Stimulated activated CD4-positive, alpha-beta T cell treated with anti-CD3 and anti-CD28 coated beads, Interleukin-1b, Interleukin-23, amount 100 ng/mL, for 48 hours (primary cell): Measurements from ENCODE around the gene LTBP4.

Source experiments
- DNase-seq: peaks from one replicate; pipeline ENCODE4 v3.0.0-alpha.2; 2020

LTBP4 gene

DNA sequence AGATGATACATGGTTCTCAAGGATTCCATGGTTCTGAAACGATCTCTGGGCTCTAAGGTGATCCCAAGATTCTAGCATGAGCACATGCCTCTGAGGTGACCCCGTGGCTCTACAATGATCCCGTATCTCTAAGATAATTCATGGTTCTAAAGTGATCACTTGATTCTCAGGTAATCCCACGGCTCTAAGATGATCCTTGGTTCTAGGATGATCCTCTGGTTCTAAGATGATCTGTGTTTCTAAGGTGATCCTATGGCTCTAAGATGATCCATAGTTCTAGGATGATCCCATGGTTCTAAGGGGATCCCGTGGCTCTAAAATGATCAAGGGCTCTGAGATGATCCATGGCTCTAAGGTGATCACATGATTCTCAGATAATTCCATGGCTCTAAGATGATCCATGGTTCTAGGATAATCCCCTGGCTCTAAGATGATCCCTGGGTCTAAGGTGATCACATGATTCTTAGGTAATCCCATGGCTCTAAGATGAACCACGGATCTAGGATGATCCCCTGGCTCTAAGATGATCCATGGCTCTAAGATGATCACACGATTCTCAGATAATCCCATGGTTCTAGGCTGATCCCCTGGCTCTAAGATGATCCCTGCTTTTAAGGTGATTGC lies 67.9 kb downstream of the LTBP4 start:
- DNase-seq, result no peak

DNA sequence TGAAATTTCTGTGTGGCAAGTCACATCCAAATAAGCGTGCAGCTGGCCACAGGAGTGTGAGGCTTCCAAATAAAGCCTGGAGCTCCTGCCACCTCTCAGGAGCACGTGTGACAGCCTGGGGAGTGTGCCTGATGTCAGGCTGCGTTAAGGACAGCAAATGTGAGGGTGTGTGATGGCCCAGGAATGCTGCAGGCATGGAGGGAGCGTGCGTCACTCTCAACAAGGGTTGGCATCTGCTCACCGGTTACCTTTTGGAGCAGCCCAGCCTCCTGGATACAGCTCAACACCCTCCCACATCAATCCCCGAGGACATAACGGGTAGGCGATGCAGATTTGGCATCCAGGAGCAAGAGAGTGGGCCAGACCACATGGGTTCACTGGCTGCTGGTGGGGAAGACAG lies 70.2 kb downstream of the LTBP4 start:
- DNase-seq, result no peak

DNA sequence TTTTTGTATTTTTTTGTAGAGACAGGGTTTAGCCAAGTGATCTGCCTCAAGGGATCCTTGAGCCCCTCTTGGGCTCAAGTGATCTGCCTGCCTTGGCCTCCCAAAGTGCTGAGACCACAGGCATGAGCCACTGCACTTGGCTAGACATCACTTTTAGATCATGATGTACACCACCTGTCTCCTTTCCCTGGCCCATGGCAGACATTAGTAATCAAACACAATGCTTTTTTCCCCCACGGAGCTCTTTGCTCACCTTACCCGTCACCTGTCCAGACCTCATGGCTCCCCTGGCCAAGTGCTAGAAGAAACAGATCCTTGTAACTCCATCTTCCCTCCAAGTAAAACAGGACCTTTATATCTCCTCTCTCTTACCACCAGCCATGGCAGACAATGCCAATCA lies 70.9 kb downstream of the LTBP4 start:
- DNase-seq, result no peak

DNA sequence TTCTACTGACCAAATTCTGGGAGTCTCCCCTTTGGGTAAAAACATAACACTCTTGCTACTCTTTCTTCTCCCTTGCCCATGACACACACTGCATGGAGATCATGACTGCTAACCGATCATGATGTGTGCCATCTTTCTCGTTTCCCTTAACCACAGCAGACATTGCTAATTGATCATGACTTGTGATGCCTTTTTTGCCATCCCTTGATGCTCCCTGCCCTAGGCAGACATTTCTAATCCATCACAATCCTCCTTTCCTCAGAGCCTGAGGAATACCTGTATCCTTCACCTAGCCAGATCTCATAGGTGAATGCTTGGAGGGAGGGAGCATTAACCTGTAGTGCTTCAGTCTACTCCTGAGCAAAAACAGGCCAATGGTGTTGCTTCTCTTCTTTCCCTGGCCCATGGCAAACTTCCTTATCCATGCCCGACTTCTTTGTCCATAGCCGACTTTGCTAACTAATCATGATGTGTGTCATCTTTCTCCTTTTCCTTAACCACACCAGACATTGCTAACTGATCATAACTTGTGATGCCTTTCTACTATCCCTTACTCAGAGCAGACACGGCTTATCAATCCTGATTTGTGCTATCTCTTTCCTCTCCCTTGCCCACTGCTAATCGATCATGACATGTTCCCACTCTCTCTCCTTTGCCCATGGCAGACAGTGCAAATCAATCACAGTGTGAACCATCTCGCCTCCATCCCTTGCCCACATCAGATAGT lies 71.6 kb downstream of the LTBP4 start:
- no peak for DNase-seq

DNA sequence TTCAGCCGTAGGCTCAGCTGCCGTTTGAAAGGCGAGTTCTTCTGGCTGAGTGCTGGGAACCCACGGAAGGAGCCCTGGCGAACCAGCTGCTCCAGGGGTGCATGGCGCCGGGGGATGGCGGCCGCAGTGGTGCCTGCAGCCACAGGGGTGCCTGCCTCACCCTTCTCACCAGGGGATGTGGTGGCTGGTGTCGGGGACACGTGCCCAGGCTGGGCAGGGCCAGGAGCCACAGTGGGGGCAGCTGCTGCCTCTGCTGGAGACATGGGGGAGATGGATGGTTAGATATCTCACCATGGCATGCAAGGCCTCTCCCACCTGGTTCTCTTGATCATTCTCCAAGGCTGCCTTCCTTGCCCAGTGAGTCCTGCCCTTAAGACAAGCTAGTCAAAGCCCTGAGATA lies 72.2 kb downstream of the LTBP4 start:
- DNase-seq, result no peak

DNA sequence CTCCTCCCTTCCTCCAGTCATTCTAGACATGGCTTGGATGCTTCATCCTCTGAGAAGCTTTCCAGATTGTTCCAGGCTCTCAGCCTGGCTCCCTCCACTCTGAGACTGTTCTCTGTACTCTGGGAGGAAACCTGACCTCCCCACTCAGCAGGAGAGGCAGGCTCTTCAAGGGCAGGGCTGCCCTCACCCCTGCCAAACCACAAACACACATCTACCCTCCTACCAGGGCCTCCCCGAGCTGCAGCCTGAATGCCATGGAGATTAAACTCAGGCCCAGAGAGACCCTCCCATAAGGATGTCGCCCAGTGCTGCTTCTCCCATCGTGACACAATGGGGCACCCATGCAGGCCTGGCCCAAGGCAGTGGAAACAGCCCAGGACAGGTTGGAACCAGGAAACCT lies 73.1 kb downstream of the LTBP4 start:
- no peak for DNase-seq

DNA sequence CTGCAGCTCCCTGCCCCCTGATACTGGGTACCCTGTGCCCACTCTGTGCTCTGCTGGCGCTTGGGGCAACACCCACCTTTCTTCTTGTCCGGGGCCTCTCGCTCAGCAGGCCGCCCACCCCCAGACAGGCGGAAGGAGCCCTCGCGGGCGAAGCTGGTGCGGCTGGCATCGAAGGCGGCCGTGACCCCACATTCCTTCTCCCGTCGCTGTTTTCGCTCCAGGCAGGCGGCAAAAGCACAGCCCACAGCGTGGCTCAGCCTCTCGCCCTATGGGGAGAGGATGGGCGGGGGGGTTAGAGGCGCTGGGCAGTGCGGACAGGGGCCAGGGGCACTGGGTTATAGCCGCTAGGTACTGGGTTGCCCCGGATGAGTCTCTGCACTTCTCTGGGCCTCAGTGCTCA lies 76.0 kb downstream of the LTBP4 start:
- DNase-seq, result no peak
